NCI-H2227 treated with DMSO at 0.1 percent for 48 hours (cell line): ENCODE measurements around the gene PIK3CG.
"Not testable (repeated sequence)": the region's sequence is repeated elsewhere in the genome, so short reads cannot be mapped to it uniquely, and the experiment has no call there.

Experiments used
- DNase-seq: peaks from one replicate; lab custom pipeline; 2025; lab: John Stamatoyannopoulos, UW

The PIK3CG gene

DNA sequence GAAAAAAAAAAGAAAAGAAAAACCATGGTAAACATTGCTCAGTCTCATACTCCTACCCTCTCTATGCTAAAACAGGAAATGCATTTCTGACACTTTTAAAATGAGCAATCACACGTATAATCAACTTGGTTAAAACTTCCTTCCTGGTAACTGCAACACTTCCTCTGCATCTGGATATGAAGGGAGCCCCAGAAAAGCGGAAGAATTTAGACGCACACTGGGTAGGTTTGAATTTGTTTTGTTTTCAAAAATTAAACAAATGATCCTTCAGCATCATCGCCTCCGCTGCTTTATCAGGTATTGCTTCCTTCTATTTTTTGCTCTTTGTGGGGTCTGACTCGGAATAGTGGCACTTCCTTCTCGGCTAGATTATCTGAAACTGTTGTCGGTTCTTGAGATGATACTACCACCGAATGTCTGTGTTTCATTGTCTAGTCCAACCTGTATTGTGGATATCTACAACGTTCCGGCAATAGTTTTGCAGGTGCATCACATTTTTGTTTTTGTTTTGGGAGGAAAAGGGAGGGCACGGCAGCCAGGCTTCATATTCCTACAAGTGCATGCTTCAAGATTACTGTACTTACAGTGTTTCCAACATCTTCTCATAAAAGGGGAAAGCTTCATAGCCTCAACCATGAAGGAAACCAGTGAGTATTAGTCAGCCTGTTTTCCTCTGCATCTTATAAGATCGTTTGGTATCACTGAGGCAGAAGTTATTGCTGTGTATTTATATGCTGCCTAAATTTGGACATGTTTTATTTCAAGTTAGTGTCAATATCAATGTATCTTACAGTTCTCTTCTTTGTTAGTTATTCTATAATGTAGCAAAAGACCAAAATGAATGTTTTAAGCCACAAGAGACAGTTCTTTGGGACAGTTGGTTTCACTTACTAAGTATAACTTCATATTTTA is at the start of gene PIK3CG:
PIK3CG (plus strand) TSS at position 153 of the 912 bp plus-strand sequence. CDS start 2,280 bp downstream, outside the sequence.
- no peak for DNase-seq

DNA sequence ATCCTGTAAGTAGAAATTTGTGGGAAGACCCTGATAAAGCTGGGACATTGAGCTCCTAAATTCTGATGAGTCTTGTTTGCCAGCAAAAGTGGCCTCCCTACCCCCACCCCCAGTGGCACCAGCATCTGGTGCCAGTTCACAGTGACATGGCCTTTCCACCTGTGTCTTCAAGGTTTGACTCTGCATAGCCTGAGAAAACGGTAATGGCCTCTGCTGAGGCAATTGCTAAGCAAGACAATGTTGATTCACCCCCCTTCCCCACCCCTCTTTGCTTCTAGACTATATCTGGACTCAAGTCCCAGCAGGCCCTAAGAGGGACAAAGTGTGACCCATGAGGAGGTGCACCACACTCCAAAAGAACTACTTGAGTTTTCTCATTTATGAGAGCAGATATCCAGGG is 48.0 kb upstream of the PIK3CG start:
- no peak for DNase-seq

DNA sequence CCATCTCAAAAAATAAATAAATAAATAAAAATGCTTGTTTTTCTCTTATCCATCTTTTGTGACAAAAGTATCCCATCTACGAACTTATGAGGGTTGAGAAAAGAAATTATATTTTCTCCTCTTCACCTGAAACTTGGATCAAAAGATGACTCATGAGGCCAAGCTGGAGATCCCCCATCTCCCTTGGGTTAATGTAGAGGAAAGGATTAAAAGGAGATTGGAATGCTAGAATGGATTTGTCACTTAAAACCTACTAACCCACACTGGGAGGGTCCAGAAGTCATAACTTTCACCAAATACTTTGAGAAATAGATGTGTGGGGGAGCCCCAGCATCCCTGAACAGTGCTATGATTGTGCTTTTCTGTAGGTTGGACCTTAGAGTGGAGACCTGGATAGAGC is 46.3 kb upstream of the PIK3CG start:
- no peak for DNase-seq

DNA sequence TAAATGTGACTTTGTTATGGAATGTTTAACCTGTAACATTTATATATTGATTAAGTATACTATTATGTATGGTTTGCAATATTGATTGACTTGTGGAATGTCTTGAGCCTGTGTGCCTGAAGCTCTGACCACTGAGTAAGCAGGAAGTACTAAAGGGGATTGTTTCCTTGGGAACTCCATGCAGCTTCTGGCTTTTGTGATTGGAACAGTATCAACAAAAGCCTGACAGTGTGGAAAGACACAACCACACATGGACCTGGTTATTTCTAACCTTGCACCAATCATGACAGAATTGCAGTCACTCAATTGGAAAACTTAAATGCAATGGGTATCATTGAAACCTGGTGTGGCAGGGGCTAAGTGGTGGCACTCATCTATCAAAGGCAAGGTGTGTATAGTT is 45.5 kb upstream of the PIK3CG start:
- DNase-seq: no peak

DNA sequence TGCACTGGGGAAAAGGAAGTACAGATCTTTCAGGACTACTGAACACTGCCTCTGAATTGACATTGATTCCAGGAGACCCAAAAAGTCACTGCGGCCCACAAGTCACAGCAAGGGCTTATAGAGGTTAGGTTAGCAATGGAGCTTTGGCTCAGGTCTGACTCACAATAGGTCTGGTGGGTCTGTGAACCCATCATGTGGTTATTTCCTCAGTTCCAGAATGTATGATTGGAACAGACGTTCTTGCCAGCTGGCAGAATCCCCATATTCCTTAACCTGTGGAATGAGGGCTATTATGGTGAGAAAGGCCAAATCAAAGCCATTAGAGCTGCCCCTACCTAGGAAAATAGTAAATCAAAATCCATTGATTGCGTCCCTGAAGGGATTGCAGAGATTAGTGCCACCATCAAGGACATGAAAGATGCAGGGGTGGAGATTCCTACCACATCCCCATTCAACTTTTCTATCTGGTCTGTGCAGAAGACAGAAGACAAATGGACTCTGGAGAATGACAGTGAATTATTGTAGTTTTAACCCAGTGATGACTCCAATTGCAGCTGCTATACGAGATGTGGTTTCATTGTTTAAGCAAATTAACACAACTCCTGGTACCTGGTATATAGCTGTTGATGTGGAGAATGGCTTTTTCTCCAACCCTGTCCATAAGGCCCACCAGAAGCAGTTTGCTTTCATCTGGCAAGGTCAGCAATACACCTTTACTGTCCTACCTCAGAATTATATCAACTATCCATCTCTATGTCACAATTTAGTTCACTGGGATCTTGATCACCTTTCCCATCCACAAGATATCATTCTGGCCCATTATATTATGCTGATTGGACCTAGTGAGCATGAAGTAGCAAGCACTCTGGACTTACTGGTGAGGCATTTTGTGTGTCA is 44.5 kb upstream of the PIK3CG start:
- DNase-seq: no peak

DNA sequence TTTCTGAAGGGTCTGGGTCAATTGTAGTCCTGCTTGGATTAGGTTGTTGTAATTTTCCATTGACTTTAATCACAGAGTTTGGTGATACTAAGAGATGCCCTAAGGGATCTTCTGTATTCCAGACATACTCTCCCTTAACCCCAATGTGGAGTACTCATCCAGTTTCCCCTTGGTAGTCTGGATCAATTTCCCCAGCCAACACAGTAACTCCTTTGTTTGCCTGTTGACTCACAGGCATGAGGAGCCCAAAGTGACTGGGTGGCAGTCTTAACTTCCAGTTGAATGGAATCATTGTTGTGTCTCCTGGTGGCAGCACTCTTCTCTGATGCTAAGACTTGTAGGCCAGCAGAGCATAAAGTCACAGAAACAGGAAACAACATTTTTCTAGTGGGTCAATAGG is 41.5 kb upstream of the PIK3CG start:
- no peak for DNase-seq

DNA sequence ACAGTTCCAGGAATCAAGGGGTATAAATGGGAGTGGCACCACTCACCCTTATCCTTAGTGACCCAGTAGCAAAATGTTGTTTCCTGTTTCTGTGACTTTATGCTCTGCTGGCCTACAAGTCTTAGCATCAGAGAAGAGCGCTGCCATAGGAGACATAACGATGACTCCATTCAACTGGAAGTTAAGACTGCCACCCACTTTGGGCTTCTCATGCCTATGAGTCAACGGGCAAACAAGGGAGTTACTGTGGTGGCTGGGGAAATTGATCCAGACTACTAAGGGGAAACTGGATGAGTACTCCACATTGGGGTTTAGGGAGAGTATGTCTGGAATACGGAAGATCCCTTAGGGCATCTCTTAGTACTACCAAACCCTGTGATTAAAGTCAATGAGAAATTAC is 40.6 kb upstream of the PIK3CG start:
- DNase-seq: no peak

DNA sequence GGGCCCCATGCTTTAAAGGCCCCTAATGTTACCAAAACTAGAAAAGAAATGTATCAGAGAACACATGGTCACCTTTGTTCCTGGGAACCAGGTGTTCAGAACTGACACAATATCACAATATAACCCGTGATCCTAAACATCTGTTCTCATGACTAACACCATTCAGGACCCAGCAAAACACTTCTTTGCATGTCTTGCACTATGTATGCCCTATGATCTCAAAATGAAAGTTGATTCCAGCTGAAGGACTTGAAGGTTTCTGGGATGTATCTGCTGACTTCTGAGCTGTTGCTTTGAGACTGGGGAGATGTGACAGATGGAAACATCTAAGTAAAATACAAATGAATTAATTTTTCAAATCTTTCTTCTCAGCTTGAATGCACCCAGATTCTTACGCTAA is 37.5 kb upstream of the PIK3CG start:
- DNase-seq: no peak

DNA sequence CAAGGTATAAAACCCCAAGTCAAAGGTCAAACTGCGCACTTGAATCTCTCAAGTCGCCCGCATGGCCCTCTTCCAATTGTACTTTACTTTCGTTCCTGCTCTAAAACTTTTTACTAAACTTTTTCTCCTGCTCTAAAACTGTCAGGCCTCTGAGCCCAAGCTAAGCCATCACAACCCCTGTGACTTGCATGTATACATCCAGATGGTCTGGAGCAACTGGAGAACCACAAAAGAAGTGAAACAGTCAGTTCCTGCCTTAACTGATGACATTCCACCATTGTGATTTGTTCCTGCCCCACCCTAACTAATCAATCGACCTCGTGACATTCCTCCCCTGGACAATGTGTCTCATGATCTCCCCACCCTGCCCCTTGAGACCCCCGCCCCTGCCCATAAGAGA is 35.6 kb upstream of the PIK3CG start:
- DNase-seq: no peak

DNA sequence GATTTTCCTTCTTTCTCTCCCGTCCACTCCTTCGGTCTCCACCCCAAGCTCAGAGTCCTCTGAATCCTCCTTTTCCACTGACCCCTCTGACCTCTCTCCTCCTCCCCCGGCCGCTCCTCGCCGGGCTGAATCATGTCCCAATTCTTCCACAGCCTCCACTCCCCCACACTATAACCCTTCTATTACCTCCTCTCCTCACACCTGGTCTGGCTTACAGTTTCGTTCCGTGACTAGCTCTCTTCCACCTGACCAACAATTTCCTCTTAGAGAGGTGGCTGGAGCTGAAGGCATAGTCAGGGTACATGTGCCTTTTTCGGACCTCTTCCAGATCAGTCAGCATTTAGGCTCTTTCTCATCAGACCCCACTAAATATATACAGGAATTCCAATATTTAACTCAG is 34.2 kb upstream of the PIK3CG start:
- DNase-seq: not testable (repeated sequence)

DNA sequence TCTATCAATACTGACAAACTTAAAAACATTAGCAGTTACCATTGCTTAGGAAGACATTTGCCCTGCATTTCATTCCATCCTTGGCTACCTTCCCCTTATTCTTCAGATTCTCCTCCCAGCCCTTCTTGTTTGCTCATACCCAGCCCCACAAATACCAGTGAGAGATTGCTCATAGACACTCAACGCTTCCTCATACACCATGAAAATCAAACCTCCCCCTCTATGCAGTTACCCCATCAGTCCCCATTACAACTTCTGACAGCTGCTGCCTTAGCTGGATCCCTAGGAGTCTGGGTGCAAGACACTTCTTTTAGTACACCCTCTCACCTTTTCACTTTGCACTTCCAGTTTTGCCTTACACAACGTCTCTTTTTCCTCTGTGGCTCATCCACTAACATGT is 28.3 kb upstream of the PIK3CG start:
- DNase-seq: no peak

DNA sequence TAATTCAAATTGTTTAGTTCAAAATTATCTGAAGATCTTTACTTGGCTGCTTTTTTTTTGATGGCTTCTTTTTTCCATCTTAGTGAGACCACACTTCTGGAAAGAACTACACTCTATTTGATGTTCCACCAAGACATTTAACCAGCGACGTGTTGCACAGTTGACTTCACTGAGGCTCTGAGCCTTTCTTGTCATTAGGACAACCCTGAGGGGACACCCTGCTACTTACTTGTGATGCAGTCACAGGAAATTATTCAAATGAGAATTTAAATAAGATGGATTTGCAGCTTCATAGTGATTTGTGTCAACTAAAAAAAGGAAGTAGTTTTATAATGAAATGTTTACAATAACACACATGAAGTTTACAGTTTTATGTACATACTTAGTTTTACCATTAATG is 25.6 kb upstream of the PIK3CG start:
- no peak for DNase-seq

DNA sequence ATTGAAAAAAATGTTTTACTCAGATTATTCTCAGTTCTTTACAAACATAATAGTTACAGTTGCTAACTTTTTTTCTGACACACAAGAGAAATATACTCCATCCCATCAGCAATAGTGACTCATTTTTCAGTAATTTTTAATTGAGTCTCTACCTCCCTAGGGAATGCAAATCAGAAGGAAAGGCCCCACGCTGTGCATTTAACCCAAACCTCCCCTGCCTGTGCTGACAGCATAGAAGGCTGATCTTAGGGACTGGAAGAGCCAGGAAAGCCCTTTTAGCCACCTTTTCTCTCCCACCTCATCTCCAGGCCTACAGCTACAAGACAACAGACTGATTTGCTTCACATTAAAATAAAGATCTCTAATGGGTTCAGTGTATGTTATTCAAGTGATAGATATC is 24.7 kb upstream of the PIK3CG start:
- no peak for DNase-seq

DNA sequence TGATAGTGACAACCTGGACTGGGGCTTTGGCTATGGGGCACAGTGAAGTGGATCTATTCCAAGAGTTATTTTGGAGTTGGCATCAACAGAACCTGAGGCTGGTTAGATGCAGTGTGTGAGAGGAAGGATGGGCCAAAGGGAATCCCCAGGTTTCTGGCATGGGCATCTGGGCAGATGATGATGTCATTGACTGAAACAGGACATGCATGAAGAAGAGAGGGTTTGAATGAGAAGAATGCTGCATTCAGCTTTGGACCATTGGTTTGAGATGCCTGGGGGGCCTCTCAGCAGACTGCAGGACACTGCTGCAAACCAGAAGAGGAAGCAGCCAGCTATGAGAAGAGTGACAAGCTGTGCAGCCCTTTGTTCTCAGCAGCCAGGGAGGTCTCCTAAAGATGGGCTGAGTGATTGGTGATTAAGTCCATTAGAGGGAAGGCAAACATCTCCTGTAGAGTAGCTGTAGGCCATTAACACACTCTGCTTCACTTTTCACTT is 23.1 kb upstream of the PIK3CG start:
- peak; percentile 53 for DNase-seq

DNA sequence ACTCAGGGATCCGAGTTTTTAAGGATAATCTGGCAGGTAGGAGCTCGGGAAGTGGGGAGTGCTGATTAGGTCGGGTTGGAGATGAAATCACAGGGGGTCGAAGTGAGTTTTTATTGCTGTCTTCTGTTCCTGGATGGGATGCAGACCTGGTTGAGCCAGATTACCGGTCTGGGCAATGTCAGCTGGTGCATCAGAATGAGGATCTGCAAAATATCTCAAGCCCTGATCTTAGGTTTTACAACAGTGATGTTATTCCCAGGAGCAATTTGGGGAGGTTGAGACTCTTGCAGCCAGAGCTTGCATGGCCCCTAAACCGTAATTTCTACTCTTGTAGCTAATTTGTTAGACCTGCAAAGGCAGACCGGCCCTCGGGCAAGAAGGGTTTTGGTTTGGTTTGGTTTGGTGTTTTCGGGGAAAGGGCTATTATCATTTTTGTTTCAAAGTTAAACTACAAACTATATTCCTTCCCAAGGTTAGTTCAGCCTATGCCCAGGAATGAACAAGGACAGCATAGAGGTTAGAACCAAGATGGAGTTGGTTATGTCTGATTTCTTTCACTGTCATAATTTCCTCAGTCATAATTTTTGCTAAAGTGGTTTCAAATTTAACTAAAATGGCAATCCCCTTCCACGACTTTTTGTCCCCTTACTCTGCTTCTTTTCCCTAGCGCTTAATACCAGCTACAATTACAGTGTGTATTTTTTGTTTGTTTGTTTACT is 20.6 kb upstream of the PIK3CG start:
- DNase-seq: no peak

DNA sequence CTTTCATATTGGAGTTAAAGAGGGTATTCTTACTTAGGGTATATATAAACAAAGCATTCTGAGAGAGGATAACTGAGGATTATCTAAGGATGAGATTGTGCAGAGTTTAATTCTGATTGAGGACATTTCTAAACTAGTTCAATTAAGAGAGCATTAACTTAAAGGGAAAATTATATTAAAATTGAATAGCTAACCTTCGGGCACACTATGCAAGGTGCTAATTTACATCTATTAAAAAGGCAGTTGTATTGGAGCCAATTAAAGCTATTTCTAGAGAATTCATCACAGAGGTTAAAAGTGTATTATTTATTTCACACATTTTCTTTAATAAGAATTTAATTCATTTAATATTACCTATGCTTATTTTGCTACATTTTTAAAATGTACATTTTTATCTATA is 17.0 kb upstream of the PIK3CG start:
- no peak for DNase-seq

DNA sequence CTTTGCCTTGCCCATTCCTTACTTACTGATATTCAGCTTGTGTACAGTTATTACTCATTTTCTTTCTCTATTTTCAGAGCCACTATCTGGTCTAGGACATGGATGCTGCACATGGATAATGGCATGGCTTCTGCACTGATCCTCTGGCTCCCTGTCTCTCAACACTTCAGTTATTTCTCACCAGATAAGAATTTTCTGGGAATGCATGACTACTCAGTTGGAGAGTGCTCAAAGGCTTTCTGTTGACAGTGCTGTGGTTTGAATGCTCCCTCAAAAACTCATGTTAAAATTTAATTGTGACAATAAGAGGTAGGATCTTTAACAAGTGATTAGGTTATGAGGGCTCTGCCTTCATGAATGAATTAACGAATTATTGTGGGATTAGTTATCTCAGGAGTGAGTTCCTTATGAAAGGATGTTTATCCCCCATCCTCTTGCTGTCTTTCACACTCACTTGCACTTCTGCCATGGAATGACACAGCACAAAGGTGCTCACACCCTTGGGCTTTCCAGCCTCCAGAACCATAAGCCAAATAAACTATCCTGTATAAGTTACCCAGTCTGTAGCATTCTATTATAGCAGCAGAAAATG is 16.1 kb upstream of the PIK3CG start:
- DNase-seq: no peak

DNA sequence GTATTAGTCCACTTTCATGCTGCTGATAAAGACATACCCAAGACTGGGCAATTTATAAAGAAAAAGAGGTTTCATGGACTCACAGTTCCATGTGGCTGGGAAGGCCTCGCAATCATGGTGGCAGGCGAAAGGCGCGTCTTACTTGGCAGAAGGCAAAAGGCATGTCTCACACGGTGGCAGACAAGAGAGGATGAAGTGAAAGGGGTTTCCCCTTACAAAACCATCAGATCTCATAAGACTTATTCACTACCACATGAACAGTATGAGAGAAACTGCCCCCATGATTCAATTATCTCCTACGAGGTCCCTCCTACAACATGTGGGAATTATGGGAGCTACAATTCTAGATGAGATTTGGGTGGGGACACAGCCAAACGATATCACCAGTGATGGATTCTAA is 13.4 kb upstream of the PIK3CG start:
- DNase-seq: not testable (repeated sequence)

DNA sequence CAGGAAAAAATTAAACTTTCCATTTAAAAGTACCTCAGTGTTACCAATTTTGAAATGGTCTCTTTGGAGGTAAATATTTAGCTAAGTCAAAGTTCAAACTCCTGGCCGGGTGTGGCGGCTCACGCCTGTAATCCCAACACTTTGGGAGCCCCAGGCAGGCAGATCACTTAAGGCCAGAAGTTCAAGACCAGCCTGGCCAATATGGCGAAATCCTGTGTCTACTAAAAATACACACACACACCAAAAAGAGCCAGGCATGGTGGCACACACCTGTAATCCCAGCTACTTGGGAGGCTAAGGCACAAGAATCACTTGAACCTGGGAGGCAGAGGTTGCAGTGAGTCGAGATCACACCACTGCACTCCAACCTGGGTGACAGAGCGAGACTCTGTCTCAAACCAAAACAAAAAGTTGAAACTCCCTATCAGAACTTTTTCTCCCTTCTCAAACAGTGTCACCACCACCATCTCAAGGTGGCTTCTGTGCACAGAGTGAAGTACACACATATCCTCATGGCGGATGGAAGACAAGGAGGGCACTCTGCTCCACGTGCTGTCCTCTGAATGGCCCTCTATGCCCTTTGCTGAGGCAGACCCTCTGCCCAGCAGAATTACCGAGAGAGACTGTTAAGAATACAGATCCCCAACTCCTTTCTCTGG is 11.7 kb upstream of the PIK3CG start:
- no peak for DNase-seq

DNA sequence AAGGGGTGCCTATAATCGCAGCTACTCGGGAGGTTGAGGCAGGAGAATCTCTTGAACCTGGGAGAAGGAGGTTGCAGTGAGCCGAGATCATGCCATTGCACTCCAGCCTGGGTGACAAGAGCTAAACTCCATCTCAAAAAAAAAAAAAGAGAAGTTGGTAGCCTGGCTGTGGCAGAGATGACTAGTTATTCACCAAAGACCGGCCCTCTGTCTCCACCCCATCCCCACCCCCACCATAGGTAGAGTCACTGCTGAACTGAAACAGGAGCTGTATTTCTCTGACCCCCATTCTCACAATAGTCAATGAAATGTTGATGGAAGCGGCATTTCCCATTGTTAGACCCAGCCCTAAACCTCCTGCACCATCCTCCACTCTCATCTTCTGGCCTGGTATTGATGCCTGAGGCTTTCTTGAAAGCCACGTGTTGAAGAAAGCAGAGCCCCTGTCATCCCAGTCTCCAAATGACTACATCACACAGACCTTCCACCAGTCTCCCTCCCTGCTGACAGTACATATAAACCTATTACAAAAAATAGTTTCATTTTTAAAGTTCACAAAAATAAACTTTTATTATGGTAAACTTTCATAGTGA is 9.4 kb upstream of the PIK3CG start:
- no peak for DNase-seq
